HG03280 (cell line): ENCODE measurements around the gene KLHL26.

Experiments used
- ATAC-seq: cut with Tn5 transposase; IDR thresholded peaks from one replicate; pipeline ENCODE4 v1.9.1; 2021; ENCODE audit warnings: mild to moderate bottlenecking, moderate library complexity; ENCODE audit not compliant: unreplicated experiment

Gene KLHL26

DNA sequence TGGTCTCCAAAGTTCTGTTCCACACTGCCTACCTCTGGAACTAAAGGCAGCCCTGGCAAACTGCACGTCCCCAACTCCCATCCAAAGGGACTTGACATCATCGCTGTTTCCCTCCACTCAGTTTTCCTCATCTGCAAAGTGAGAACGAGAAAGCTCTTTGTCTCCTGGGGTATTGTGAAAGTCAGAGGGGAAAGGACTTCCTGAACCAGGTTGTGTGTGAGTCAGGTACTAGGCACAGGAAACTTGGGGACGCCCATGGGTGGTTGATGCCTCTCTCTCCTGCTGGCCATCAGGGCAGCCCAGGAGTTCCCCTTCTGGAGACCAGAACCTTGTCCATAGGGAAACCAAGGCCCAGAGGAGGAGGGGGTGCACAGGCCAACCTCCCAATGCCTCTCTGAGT is 35.0 kb upstream of the KLHL26 start:
- no peak for ATAC-seq

DNA sequence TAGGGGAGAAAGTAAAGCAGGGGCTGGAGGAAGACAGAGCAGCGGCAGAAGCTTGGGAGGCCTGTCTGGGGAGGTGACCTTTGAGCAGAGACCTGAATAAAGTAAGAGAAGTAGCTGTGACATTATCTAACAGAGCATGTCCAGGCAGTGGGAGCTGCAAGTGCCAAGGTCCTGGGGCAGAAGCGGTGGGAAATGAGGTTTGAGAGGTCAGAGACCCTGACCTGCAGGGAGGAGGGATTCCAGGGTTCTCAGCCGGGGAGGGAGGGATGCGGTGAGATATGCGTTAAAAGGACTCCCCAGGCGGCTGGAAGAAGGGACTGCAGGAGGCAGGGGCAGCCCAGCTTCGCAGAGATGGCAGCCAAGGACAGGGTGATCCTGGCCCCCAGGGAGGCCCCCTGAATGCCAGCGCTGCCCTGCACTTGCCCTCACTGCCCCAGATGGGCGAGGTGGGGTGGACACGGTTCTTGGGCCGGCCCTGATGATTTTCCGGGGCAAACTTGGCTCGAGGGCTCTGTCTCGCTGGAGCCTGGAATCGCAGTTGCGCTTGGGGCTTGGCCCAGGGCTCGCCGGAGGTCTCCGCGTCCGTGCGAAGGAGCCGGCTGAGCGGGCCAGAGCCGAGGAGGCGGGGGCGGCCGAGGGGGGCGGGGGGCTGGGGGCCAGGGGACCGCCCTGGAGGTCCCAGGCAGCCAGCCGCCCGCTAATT is 33.4 kb upstream of the KLHL26 start:
- no peak for ATAC-seq

DNA sequence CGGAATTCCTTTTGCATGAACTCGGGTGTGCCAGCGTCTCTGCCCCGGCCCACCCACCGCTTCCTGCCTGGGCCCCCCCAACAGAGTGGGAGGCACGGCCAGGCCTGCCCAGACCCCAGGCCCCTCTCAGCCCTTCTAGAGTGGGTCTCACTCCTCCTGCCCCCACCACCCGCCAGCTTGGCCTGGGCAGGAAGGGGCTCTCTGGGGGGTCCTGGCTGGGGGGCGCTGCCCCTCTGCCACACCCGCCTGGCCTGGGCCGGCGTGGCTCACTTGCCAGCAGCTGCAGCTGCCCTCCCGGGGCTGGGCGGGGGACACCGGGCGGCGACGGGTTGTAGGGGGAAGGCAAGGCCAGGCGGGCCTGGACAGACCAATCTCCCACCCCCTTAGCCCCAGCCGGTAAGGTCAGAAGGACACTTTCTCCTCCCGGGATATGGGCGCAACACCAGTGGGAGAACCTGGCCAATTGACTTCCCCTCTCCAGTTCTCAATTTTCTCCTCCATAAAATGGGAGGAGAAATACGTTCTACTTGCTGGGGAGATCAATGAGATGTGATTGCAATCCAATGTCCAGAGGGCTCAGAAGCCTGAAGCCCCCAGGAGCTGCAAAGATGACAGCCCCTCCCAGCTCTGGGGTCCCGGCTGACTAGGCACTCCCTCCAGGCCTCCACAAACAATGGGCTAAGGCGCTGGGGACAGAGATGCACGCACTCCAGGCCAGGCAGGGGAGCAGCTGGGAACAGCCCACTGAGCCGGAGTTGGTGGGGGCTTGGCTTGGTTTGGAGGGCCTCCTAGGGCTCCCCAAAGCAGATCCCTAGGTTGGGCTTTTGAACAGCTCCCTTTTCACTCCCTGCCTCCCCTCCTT is 32.6 kb upstream of the KLHL26 start:
- no peak for ATAC-seq

DNA sequence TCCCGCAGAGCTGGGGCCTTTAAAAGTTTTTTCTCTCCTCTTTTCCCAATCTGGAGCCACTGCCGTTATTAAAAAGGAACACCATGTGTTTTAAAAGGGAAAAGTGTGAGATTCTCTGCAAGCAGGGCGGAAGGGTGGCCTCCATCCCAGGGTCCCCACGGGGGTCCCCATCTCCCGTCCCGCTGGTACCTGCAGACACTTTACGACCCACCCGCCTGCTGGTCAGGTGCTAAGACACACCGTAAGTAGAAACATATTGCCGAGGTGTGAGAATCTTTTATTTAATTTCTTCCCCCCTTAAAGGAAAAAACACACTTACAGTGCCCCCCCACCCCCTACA is 32.0 kb upstream of the KLHL26 start:
- ATAC-seq = no peak

DNA sequence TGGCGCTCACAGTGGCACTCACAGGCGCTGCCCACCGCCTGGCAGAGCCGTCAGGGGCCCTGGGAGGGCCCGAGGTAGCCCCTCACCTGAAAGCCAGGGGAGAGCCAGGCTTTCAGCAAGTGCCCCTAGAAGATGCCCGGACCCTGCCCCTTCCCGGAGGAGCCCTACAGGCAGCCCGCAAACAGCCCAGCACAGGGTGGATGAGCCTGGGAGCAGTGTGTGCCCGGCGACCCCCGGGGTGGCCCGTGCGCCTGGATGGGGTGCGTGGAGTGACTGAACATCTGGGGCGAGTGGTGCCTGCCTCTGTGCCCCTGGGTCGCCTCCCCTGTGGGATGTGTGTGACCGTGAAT is 31.7 kb upstream of the KLHL26 start:
- ATAC-seq = no peak

DNA sequence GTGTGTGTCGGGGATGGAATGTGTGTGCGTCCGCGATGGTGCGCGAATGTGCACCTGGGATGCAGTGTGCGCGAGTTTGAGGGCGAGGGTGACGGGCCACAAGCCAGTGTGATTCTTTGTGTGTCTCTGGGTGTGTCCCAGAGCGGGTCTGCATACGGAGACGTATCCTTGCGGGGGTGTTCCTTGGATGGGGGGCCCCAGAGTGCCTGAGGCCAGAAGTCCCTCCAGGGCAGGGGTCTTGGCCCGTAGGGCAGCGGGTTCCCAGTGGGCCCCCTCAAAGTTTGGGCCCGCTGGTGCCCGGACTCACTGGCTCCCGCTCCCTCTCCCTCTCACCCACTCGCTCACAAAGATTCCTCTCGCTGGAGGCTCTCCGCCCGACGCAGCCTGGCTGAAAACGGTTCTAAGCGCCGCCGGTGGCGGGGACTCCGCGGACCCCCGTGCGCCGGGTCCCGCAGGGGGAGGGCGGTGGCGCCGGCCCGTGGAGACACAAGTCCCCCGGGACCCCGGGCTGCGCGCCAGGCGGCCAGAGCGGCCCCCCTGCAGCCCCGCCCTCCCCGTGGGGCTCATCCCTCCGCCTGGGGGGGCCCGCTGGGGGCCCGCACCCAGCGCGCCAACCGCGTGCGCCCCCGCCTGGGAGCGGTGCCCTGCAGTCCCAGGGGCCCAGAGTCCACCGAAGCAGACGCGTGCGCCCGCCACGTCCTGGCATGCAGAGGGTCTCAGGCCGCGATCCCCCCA is 31.1 kb upstream of the KLHL26 start:
- no peak for ATAC-seq

DNA sequence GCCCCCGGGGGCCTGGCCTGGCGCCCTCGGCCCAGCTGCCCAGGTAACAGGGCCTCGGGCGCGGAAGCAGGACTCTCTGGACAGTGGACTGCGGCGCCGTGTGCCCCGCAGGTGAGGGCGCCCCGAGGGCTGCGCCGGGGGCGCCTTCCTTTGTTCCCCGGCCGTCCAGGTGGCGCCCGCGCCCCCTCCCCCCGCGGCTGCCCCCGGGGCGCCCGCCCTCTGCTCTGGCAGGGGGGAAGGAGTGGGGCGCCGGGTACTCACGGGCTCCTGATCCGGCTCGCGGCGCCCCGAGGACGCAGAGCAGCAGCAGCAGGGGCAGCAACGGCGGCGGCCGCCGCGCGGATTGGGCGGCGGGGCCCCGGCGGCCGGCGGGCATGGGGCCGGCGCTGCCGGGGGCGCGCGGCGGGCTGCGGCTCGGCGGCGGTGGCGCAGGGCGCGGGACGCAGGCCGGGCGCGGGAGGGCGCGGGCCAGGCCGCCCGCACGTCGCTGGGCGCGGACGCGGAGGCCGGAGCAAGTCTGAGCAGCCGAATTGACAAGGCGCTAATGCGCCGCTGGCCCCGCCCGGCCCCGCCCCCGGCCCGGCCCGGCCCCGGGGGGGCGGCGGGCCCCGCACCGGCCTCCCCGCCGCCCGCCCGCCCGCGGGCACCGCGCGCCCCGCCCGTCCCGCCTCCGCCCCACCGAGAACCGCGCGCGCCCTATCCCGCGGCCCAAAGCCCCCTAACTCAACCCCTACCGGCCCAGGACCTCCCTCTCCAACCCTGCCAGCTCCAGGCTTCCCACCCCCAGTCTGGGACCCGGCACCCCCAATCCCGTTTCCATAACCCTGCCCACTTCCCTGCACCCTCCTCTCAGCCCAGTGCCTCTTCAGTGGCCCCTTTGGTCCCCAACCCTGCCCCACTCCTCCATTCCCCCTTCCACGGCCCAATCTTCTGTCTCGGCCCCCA is 30.3 kb upstream of the KLHL26 start, which contains the start of gene CRLF1:
Gene CRLF1, minus strand, starts transcription at position 519 of the 945 bp plus-strand sequence. Its CDS starts 143 bp downstream, at position 376.
- ATAC-seq = no peak

DNA sequence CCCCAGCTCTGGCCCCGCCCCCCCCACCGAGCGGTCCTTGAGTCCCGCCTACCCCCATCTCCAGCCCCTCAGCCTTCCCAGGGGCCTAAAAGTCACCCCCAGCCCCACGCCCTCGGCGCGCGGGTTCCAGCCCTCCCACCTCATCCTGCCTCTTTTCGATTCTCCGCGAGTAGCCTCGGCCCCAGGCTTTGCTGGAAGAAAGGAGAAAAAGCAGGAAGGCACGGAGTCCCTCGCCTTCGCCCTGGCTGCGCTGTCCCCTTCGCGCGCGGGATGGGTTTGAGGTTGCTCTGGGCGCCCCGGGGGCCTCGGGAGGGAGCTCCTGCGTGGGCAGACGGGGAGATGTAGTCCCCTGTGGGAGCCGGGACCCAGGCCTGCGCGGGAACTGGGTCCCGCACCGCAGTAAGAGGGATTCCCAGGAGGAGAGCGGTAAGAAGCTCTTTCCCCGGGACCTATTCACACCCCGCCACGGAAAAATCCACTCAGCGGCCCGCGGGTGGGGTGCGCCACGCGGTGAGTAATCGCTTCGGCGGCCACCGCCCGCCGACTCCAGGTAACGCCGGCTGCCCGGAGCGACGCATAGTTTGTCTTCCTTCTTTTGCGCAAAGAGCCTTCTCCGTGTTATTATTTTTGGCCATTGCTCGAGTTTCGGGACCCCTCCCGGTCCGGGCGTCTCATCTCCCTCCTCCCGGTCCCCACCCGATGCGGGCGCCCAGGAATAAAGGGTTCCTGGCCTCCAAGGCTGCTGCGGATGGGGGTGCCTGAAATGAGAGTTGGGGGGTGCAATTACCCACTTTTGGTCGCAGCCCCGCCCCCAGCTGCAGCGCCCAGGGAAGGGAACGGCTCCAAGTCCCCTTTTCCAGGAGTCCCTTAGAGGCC is 29.4 kb upstream of the KLHL26 start:
- no peak for ATAC-seq

DNA sequence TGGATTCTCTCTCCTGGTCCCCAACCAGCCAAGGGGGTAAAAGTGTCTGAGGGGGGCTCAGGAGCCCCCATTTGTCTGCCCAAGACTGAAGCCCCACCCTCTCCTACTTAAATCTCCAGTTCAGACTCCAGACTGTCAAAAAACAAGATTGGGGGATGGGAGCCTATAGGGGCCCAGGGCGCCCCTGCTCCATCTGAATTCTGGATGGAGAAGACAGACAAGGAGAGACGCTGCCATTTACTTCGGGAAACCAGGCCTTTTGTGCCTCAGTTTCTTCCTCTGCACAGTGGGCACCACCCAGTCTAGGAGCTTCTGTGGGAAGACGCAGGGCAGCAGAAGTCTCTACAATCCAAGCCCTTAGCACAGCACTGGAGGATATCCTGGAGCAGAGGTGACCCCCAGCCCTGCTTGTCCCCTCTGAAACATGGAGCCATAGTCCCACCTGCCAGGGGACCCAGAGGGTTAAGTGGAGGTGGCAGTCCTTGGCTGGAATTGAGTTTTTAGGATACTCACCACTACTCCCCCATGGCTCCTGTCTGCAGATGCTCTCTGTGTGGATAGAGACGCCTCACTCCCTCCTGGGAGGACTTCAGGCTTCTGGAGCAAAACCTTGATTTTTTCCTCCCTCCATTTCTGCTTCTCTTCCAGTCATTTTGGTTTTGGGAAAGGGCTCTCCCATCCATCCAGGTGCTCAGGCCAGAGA is 28.6 kb upstream of the KLHL26 start:
- no peak for ATAC-seq

DNA sequence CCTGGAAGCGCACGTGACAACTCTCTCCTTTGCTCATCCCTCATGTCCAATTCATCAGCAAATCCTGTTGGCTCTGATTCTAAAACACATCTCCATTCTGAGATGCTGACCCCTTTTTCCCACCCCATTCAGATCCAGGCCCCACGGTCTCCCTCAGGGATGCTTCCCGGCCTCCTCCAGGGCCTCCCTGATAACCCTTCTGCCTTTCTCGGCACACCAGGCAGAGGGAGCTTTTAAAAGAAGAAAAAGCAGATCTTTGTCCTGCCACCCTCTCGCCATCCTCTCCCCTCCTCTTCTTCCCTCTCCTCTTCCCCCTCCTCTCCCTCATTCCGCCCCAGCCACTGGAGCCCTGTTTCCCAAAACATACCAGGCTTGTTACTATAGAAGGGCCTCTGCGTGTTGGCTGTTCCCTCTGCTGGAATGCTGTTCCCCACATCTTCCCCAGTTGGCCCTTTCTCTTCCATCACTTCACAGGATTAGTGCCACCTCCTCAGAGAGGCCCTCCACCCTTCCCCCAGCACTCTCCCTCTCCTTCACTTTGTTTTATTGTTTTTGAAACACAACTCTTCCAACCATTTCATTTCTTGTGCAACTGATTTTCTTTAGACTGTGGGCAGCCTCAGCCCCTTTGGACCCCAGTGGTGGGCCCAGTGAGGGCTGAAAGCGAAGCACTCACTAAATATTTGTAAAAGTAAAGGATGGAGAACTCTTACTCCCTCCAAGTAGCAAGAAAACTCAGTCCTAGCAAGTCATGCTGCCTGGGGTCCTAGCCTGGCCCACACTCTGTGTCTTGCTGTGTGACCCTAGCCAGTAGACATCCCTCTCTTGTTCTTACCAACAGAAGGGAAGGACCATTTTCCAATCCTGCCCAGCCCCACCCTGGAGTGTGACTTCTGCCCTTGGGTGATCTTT is 27.8 kb upstream of the KLHL26 start:
- no peak for ATAC-seq

DNA sequence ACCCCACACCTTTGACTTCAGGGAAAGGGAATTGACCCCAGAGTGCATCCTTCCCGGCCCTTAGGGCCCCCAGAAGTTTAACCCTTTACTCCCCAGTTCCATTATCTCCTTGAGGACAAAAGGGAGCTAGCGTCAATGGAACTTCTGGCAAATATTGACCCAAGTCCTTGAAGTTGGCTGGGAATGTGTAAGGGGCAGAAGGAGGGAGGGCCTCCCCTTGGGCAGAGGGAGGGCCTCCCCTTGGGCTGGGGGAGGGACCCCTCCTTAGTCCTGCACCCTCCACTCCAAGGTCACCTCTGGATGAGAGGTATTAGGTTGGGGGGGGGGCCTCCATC is 27.1 kb upstream of the KLHL26 start:
- ATAC-seq = no peak

DNA sequence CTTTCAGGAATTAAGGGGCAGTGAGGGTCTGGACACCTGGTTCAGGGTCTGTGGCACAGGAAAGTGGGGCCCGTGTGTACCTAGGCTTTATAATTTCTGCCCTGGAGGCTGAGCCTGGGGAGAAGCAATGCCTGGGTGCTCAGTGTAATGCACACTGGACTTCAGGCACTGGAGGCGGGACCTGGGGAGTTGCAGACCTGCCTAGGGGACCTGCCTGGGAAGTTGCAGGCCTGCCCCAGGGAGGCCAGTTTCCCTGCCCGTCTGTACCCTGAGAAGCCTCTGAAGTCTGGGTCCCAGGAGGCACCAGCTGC is 26.6 kb upstream of the KLHL26 start:
- no peak for ATAC-seq

DNA sequence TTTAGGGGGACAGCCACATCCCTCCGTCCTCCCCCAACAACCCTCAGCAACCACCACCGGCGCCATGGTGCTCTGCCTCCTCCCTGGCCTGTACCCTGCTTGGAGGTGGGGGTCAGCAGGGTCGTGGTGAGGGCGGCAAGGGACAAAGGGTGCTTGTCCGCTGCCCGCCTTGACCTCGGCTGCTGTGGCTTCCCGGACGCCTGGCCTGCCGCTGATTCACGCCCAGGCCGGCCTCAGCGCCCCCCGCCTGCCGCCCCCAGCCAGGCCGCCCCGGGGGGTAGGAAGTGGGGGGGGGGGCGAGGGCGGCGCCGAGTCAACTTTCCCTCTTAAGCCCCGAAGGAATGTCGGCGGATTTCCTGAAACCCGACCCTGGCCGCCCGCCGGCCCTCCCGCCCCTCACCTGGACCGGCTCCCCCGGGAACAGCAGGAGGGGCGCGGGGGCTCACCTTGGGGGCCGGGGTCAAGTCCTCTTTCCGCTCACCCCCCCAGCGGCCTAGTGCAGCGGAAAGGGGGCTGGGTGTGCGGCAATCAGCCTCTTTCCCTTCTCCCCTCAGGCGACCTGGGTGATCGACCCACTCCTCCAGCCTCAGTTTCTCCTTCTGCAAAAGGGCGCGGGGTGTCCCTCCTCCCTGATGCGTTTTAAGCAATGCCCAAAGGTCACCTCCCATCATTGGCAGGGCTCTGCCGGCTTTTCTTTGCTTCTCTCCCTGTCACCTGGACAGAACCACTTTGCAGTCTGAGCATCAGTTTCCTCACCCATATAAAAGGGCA is 26.1 kb upstream of the KLHL26 start:
- ATAC-seq = no peak

DNA sequence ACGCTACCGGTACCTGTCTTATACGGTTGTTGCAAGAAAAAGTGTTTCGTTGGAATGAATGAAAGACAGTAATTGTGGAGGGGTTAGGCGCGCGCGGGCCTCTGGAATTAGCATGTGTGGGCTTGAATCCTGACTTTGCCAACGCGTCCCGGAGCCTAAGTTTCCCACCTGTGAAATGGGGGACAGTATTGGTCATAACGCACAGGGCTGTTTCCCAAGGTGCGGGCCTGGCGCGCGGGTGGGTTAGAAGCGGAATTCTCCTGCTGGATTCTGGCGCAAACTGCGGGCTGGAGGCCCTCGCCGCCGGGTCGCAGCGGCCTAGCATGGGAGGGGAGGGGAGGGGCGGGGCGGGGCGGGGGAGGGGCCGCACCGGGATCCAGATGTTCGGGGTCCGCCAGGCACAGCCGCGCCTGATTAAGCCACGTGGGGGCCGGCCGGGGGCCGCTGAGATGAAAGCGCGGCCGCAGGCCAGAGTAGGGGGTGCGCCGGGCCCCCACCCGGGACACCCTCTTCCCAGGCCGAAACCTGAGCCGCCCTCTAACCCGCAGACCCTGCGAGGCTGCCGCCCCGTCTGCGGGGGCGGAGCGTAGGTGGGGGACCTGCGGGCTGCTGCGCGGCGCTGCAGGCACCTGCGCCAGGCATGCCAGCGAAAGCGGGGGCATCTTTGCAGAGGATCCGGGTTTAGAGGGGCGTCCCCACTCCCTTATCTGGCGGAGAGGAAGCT is 25.3 kb upstream of the KLHL26 start:
- no peak for ATAC-seq

DNA sequence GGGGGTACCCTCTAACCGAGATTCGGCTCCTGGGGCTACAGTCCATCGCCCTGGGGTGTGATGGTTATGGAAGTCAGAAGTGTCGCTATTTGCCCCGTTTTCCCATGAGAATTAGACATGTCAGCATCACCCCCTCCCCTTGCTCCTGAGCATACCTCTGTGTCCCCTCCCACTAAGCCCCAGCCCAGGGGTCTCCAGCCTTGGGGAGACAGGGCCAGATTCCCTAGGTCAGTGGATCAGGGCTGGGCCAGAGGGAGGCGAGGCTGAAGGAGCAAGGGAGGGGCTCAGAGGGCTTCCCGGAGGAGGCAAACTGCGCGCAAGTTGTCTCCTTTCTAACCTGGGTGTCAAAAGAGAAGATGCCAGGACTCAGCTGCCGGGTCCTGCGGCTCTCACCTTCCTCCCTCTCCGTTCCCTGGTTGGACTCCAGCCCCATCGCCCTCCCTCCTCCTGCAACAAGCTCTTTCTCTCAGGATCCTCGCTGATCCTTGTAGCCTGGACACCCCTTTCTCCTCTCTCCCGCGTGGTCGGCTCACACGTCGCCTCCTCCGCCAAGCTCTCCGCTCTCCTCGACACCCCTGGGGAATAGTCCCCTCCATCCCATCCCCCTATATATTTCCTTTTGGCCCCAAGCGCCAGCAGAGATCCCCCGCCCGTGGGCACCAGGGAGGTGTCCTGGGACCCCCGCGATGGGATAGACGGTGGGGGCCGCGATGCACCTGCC is 24.6 kb upstream of the KLHL26 start:
- no peak for ATAC-seq
